Hepatocyte (in vitro differentiated cells): ENCODE measurements around the gene FSD1L.

ENCODE experiments used
- CTCF ChIP-seq: fragments of 200-600 bp; sonication (generic); IDR thresholded peaks from 2 replicates; pipeline ENCODE4 v1.5.1; 2016; ENCODE audit warnings: antibody characterized with exemption, mild to moderate bottlenecking; ENCODE audit not compliant: poor library complexity
- EZH2 ChIP-seq: fragments of 200-600 bp; sonication (generic); IDR thresholded peaks from 2 replicates; pipeline ENCODE4 v1.6.1; 2016; ENCODE audit warnings: antibody characterized with exemption, mild to moderate bottlenecking, borderline replicate concordance
- EZH2phosphoT487 ChIP-seq: fragments of 200-600 bp; sonication (generic); IDR thresholded peaks from one replicate; pipeline ENCODE4 v1.6.1; 2018; ENCODE audit warnings: antibody characterized with exemption, mild to moderate bottlenecking, low read depth, moderate library complexity; ENCODE audit not compliant: unreplicated experiment, severe bottlenecking

GRCh38 chr9:105496826-105497225 is 49.0 kb downstream of the FSD1L start:
- no peak for TF ChIP-seq EZH2
- TF ChIP-seq CTCF, result no peak
- no peak for TF ChIP-seq EZH2phosphoT487
